K562 (cell line): ENCODE measurements around the gene TBATA.

ENCODE experiments used
- BRCA1 ChIP-seq, 2 experiments: fragments of 450-650 bp in 1 of 2; sonication (generic) in 1 of 2; formaldehyde crosslinking in 1 of 2; IDR thresholded peaks; 2 replicates each; pipeline versions ENCODE4 v1.5.0 to v1.6.1; 2017 to 2020; ENCODE audit warnings: mild to moderate bottlenecking in 1 of 2, missing genetic modification reagents in 1 of 2
- KAT8 ChIP-seq: fragments of 450-650 bp; IDR thresholded peaks from 2 replicates; pipeline ENCODE4 v1.6.1; 2016; ENCODE audit warnings: low read depth, mild to moderate bottlenecking
- MAFF ChIP-seq: IDR thresholded peaks from 2 replicates; pipeline ENCODE4 v1.6.1; 2012; ENCODE audit warnings: low read length, improper control_type of control experiment
- SAFB2 ChIP-seq: fragments of 200-400 bp; formaldehyde crosslinking; IDR thresholded peaks from 2 replicates; pipeline ENCODE4 v1.6.1; 2018; ENCODE audit warnings: borderline replicate concordance, low read length, low read depth, moderate library complexity; ENCODE audit not compliant: severe bottlenecking
- SPI1 ChIP-seq: IDR thresholded peaks from 2 replicates; pipeline ENCODE4 v1.6.1; 2011; ENCODE audit warnings: low read depth, low read length, control low read depth, borderline replicate concordance
- XRCC5 ChIP-seq: fragments of 200-400 bp; formaldehyde crosslinking; IDR thresholded peaks from 2 replicates; pipeline ENCODE4 v1.6.1; 2017; ENCODE audit warnings: low read depth, mild to moderate bottlenecking, low read length
- TF ChIP-seq, protein P1 (sequence below): fragments of 450-650 bp; IDR thresholded peaks from 2 replicates; pipeline ENCODE4 v1.6.1; 2016; ENCODE audit warnings: mild to moderate bottlenecking
- TF ChIP-seq, protein P2 (sequence below), 3 experiments: IDR thresholded peaks in 2 of 3; conservative IDR thresholded peaks in 1 of 3; 2 replicates each; pipeline ENCODE4 v1.5.1; 2011 to 2012; ENCODE audit warnings: low read length in 3 of 3, mild to moderate bottlenecking in 3 of 3, control low read depth in 2 of 3, improper control_type of control experiment in 1 of 3, inconsistent platforms in 1 of 3, low read depth in 1 of 3, mixed read lengths in 1 of 3, moderate library complexity in 1 of 3; ENCODE audit not compliant: insufficient read depth in 2 of 3

GRCh38 chr10:70744617-70745143 lies 40.5 kb downstream of the TBATA start:
- TF ChIP-seq BRCA1 (IDR thresholded peaks at IDR 0.05) (no peak), BRCA1 (CRISPR knock-in tag; IDR thresholded peaks at IDR 0.05) (no peak), KAT8 (no peak), SAFB2 (no peak), XRCC5 (no peak), SPI1 (peak; percentile 58; the same call in 1 of the 2 replicates), MAFF (no peak)
- TF ChIP-seq, protein P1, sequence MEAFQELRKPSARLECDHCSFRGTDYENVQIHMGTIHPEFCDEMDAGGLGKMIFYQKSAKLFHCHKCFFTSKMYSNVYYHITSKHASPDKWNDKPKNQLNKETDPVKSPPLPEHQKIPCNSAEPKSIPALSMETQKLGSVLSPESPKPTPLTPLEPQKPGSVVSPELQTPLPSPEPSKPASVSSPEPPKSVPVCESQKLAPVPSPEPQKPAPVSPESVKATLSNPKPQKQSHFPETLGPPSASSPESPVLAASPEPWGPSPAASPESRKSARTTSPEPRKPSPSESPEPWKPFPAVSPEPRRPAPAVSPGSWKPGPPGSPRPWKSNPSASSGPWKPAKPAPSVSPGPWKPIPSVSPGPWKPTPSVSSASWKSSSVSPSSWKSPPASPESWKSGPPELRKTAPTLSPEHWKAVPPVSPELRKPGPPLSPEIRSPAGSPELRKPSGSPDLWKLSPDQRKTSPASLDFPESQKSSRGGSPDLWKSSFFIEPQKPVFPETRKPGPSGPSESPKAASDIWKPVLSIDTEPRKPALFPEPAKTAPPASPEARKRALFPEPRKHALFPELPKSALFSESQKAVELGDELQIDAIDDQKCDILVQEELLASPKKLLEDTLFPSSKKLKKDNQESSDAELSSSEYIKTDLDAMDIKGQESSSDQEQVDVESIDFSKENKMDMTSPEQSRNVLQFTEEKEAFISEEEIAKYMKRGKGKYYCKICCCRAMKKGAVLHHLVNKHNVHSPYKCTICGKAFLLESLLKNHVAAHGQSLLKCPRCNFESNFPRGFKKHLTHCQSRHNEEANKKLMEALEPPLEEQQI, result no peak
- TF ChIP-seq, protein P2, sequence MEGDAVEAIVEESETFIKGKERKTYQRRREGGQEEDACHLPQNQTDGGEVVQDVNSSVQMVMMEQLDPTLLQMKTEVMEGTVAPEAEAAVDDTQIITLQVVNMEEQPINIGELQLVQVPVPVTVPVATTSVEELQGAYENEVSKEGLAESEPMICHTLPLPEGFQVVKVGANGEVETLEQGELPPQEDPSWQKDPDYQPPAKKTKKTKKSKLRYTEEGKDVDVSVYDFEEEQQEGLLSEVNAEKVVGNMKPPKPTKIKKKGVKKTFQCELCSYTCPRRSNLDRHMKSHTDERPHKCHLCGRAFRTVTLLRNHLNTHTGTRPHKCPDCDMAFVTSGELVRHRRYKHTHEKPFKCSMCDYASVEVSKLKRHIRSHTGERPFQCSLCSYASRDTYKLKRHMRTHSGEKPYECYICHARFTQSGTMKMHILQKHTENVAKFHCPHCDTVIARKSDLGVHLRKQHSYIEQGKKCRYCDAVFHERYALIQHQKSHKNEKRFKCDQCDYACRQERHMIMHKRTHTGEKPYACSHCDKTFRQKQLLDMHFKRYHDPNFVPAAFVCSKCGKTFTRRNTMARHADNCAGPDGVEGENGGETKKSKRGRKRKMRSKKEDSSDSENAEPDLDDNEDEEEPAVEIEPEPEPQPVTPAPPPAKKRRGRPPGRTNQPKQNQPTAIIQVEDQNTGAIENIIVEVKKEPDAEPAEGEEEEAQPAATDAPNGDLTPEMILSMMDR (IDR thresholded peaks at IDR 0.05 in 2 of 3, conservative IDR thresholded peaks at IDR 0.05 in 1 of 3; ENCODE audit: insufficient read depth in 2 of 3, low read depth in 1 of 3, low read length in 3 of 3), result no peak
